BE2C (cell line): Measurements from ENCODE around the gene TEDDM1.

Experiments used
- DNase-seq: peaks from one replicate; pipeline ENCODE4 v3.0.0-alpha.2; 2020
- H3K27me3 ChIP-seq: fragments of 250-450 bp; sonication (Bioruptor Pico); 2 replicates; pipeline ENCODE4 v1.5.1; 2020; ENCODE audit warnings: mild to moderate bottlenecking
- H3K36me3 ChIP-seq: fragments of 250-450 bp; sonication (Bioruptor Pico); 2 replicates; pipeline ENCODE4 v1.5.1; 2020; ENCODE audit warnings: mild to moderate bottlenecking
- H3K4me1 ChIP-seq: fragments of 250-450 bp; sonication (Bioruptor Pico); 2 replicates; pipeline ENCODE4 v1.5.1; 2020
- H3K4me3 ChIP-seq: 2 replicates; pipeline ENCODE4 v1.5.1; 2011; ENCODE audit warnings: low read depth, low read length
- H3K9me3 ChIP-seq: fragments of 250-450 bp; sonication (Bioruptor Pico); 2 replicates; pipeline ENCODE4 v1.5.1; 2020
- CTCF ChIP-seq: IDR thresholded peaks from 2 replicates; pipeline ENCODE4 v1.5.1; 2012; ENCODE audit warnings: mild to moderate bottlenecking, low read depth, low read length

The TEDDM1 gene

GRCh38 chr1:182410138-182410537 lies 9.7 kb upstream of the TEDDM1 start:
- peaks cover 15% of the 10 kb centered on the region for H3K27me3 ChIP-seq
- H3K36me3 ChIP-seq: no peaks in the 10 kb centered on the region
- no peak overlapping the region for H3K4me3 ChIP-seq
- no peak for DNase-seq
- no peak for TF ChIP-seq CTCF
- H3K4me1 ChIP-seq: no peaks in the 10 kb centered on the region
- H3K9me3 ChIP-seq: no peaks in the 10 kb centered on the region

GRCh38 chr1:182408435-182409075 lies 8.1 kb upstream of the TEDDM1 start:
- H3K27me3 ChIP-seq: peaks cover 11% of the 10 kb centered on the region
- no peak for TF ChIP-seq CTCF
- no peaks in the 10 kb centered on the region for H3K4me1 ChIP-seq
- no peaks in the 10 kb centered on the region for H3K9me3 ChIP-seq
- no peak for DNase-seq
- no peaks in the 10 kb centered on the region for H3K36me3 ChIP-seq
- H3K4me3 ChIP-seq: no peak overlapping the region

GRCh38 chr1:182407724-182408123 lies 7.3 kb upstream of the TEDDM1 start:
- Histone ChIP-seq H3K36me3 (no peaks in the 10 kb centered on the region), H3K4me3 (no peak overlapping the region), H3K27me3 (peaks cover 11% of the 10 kb centered on the region)

GRCh38 chr1:182406012-182406411 lies 5.5 kb upstream of the TEDDM1 start:
- Histone ChIP-seq H3K36me3 (no peaks in the 10 kb centered on the region), H3K4me1 (no peaks in the 10 kb centered on the region), H3K9me3 (no peaks in the 10 kb centered on the region), H3K4me3 (no peak overlapping the region), H3K27me3 (peaks cover 6% of the 10 kb centered on the region)
- no peak for DNase-seq
- TF ChIP-seq CTCF: no peak

More at GRCh38 chr1:182407724-182408123, 7.3 kb upstream of the TEDDM1 start:
- TF ChIP-seq CTCF: no peak
- Histone ChIP-seq H3K9me3 (no peaks in the 10 kb centered on the region), H3K4me1 (no peaks in the 10 kb centered on the region)
- DNase-seq: no peak

- Histone ChIP-seq H3K4me3 (no peak overlapping the region), H3K9me3 (no peaks in the 10 kb centered on the region), H3K27me3 (peaks cover 6% of the 10 kb centered on the region), H3K4me1 (no peaks in the 10 kb centered on the region), H3K36me3 (no peaks in the 10 kb centered on the region)
- no peak for DNase-seq
- no peak for TF ChIP-seq CTCF
Measured at GRCh38 chr1:182405578-182405977, 5.1 kb upstream of the TEDDM1 start.

- Histone ChIP-seq H3K36me3 (no peaks in the 10 kb centered on the region), H3K4me3 (no peak overlapping the region), H3K4me1 (no peaks in the 10 kb centered on the region), H3K9me3 (no peaks in the 10 kb centered on the region), H3K27me3 (no peaks in the 10 kb centered on the region; the same call in 1 of the 2 replicates)
- no peak for DNase-seq
- TF ChIP-seq CTCF: peak; percentile 29
Measured at GRCh38 chr1:182404781-182405180, 4.3 kb upstream of the TEDDM1 start.
